Peyer's patch (tissue), 4 donors: ENCODE measurements around the gene EGR1. TPM values are rescaled to one million over a fixed set of nuclear protein-coding genes. Genes with fewer than 3 reads are reported as not detected.

ENCODE experiments used
- DNase-seq, 3 donors: peaks; one replicate each; pipeline ENCODE4 v3.0.0-alpha.2; 2017 to 2019
- H3K27ac ChIP-seq, 4 donors: fragments of 200-600 bp; sonication (generic); one replicate each; pipeline ENCODE4 v1.5.1; 2016 to 2019
- H3K27me3 ChIP-seq, 2 donors: fragments of 200-600 bp; sonication (generic); one replicate each; pipeline ENCODE4 v1.5.1; 2019
- H3K36me3 ChIP-seq, 3 donors: fragments of 200-600 bp; sonication (generic); one replicate each; pipeline ENCODE4 v1.5.1; 2016 to 2019
- H3K4me1 ChIP-seq, 4 donors: fragments of 200-600 bp; sonication (generic); one replicate each; pipeline ENCODE4 v1.5.1; 2016 to 2019
- H3K4me3 ChIP-seq, 4 donors: fragments of 200-600 bp; sonication (generic); 1 replicate in 3 of 4; 2 replicates in 1 of 4; pipeline ENCODE4 v1.5.1; 2016 to 2019; ENCODE audit warnings: mild to moderate bottlenecking in 1 of 4
- H3K9me3 ChIP-seq, 4 donors: fragments of 200-600 bp; sonication (generic); one replicate each; pipeline ENCODE4 v1.5.1; 2016 to 2019; ENCODE audit warnings: mild to moderate bottlenecking in 1 of 4
- CTCF ChIP-seq, 6 experiments: fragments of 450-650 bp in 4 of 6; fragments of 200-600 bp in 2 of 6; sonication (generic) in 1 of 6; IDR thresholded peaks; one replicate each; pipeline ENCODE4 v1.5.1; 2017 to 2019; ENCODE audit warnings: antibody characterized with exemption in 6 of 6, mild to moderate bottlenecking in 3 of 6, moderate library complexity in 1 of 6
- POLR2A ChIP-seq, 2 donors: fragments of 450-650 bp; IDR thresholded peaks; one replicate each; pipeline ENCODE4 v1.5.1; 2017; ENCODE audit warnings: antibody characterized with exemption in 2 of 2, mild to moderate bottlenecking in 2 of 2, moderate library complexity in 2 of 2
- small RNA-seq, 2 donors: library from RNA; depleted of rRNA; stranded (forward); fragments of <200 nt; gene quantifications; one replicate each; pipeline ENCODE3, GENCODE V24; 2016
- total RNA-seq, 4 donors: library from RNA; depleted of rRNA; stranded (reverse); fragments of >200 nt; gene quantifications; one replicate each; pipeline ENCODE4 v1.1.0, GENCODE V29; 2016

Gene EGR1
- total RNA-seq, 4 donors from 2014 or later, result 5.3 to 109 (median 11.4) TPM

DNA sequence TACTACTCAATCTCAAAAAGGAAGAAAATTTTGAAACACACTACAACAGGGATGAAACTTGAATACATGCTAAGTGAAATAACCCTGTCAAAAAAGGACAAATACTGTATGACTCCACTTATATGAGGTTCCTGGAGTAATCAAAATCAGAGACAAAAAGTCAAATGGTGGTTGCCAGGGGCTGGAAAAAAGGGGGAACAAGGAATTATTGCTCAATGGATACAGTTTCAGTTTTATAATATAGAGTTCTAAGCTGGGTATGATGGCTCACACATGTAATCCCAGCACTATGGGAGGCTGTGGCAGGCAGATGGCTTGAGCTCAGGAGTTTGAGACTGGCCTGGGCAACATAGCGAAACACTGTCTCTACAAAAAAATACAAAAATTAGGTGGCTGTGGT, 48.7 kb downstream of the EGR1 start:
- H3K36me3 ChIP-seq, result peaks cover 0 to 92% (median 0%) of the 10 kb centered on the region in 3 donors
- H3K27me3 ChIP-seq, result no peaks in the 10 kb centered on the region
- TF ChIP-seq POLR2A (IDR thresholded peaks at IDR 0.05) (no peak), CTCF (IDR thresholded peaks at IDR 0.05) (no peak)
- H3K9me3 ChIP-seq, result no peaks in the 10 kb centered on the region
- no peak for DNase-seq
- H3K27ac ChIP-seq, result no peak overlapping the region
- H3K4me1 ChIP-seq, result no peaks in the 10 kb centered on the region
- no peak overlapping the region for H3K4me3 ChIP-seq

DNA sequence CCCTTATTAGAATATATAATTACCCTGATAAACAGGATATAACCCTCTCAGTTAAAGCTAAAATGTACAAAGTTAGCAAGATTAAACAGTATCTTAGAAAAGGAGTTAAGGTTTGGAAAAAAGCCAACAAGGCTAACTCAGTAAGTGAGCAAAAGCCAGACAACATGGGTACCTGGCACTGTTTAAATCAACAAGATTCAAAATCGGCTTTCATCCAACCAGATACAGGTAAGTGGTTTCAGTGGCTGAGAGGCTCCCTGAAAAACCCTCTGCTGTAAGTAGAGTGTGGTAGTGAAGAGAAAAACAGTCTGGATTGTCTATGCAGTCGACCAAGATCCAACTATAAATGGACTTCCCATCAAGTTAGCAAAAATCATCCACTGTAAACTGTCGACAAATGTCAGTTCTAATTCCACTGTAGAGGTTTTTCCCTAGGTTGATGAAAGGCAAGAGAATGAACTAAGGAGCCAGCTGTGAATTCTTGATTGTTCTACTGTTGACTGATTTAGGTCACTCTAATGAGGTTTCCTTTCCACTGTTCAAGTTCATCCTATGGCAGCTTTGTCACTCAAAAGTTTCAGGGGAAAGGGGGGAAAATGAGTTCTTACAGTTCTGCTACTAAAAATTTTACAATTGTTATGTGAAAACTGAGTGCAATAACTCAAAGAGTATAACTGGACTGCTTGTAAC, 50.4 kb downstream of the EGR1 start:
- DNase-seq, result no peak
- Histone ChIP-seq H3K27me3 (no peaks in the 10 kb centered on the region), H3K36me3 (peaks cover 0 to 82% (median 0%) of the 10 kb centered on the region in 3 donors), H3K27ac (no peak overlapping the region), H3K4me1 (no peaks in the 10 kb centered on the region), H3K9me3 (no peaks in the 10 kb centered on the region), H3K4me3 (no peak overlapping the region)
- TF ChIP-seq POLR2A (IDR thresholded peaks at IDR 0.05), result no peak
- TF ChIP-seq CTCF (IDR thresholded peaks at IDR 0.05), result no peak

DNA sequence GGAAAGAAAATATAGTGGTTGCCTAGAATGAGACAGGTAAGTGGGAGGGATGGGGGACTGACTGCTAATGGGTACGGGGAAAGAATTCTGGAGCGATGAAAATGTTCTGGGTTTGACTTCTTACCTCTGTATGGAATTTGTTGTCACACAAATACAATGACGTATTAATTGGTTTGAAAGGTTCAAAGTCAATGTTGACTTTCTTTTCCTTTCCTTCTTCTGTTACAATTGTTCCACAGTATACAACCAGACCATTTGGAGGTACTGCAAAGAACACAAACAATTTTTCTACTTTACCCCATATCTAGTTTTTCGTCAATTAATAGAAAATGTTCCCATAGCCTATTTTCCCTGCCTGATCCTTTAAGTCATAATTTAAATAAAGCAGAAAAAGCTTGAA, 52.2 kb downstream of the EGR1 start:
- Histone ChIP-seq H3K4me1 (no peaks in the 10 kb centered on the region), H3K27me3 (no peaks in the 10 kb centered on the region), H3K27ac (no peak overlapping the region), H3K36me3 (peaks cover 0 to 69% (median 0%) of the 10 kb centered on the region in 3 donors), H3K9me3 (no peaks in the 10 kb centered on the region), H3K4me3 (no peak overlapping the region)
- TF ChIP-seq CTCF (IDR thresholded peaks at IDR 0.05) (no peak), POLR2A (IDR thresholded peaks at IDR 0.05) (no peak)
- no peak for DNase-seq

Small RNA genes lying within 50 kb of the gene (small RNA-seq; reads per million reads assigned to genes)
- 0 reads per million in 2 donors for gene AC113403.1

Other genes starting within 250 kb of the EGR1 start
- not detected for gene GFRA3, start 190.9 kb upstream of the EGR1 start, total RNA-seq
- 1 to 10 TPM in 1 of 4 donors, under 1 TPM in 3; 0.88 to 4.1 (median 0.94) TPM for gene CDC25C, start 133.7 kb upstream of the EGR1 start, total RNA-seq
- 10 to 100 TPM; 19.1 to 22.1 (median 20.7) TPM for gene FAM53C, start 127.2 kb upstream of the EGR1 start, total RNA-seq
- 10 to 100 TPM; 55.3 to 85.2 (median 68.1) TPM for gene KDM3B, start 112.8 kb upstream of the EGR1 start, total RNA-seq
- 10 to 100 TPM in 1 of 4 donors, 1 to 10 TPM in 3; 1.7 to 10.7 (median 2.1) TPM for gene REEP2, start 26.4 kb upstream of the EGR1 start, total RNA-seq
- 10 to 100 TPM; 33.3 to 75.1 (median 39.3) TPM for gene ETF1, start 77.8 kb downstream of the EGR1 start, total RNA-seq
- 100 to 1,000 TPM; 152 to 221 (median 160) TPM for gene HSPA9, start 109.9 kb downstream of the EGR1 start, total RNA-seq